LNCaP clone FGC (cell line): ENCODE measurements around the gene HOXA5.

Experiments used
- DNase-seq: peaks from one replicate; pipeline ENCODE4 v3.0.0-alpha.2; 2011; ENCODE audit warnings: low read depth
- H3K4me3 ChIP-seq: 2 replicates; pipeline ENCODE4 v1.5.1; 2011; ENCODE audit warnings: mild to moderate bottlenecking, low read depth, low read length, control low read depth
- TF ChIP-seq, protein P1 (sequence below): IDR thresholded peaks from 2 replicates; pipeline ENCODE4 v1.5.1; 2012; ENCODE audit warnings: mild to moderate bottlenecking; ENCODE audit not compliant: control insufficient read depth, insufficient read depth; ENCODE audit errors: extremely low read depth

Gene HOXA5

DNA sequence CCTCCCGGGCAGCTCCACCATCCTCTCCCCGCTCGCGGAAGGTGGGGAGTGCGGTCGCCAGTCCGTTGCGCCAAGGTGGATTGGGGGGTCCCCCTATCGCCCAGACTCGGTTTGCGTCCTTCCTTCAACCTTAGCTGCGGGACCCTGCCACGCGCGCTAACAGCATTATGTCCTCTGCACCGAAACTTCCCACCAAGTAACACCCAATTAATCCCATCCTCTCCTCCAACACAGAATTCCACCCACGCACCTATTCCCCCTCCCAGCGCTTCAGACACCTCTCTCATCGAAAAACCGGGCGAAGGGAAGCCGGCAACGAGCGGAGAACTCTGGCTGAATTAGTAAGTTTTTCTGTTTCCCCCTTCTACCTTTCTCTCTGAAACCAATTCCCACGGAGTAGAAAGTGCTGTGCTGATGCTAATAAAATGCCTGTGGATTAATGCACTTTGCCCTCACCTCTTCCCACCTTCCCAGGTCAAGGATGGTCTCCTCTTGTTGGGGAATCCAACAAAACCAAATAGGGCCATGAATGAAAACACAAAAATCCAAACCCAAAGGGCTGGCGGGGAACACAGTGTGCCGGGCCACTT, 8.0 kb upstream of the HOXA5 start:
- H3K4me3 ChIP-seq = peak overlapping the region; percentile 46
- TF ChIP-seq, protein P1, sequence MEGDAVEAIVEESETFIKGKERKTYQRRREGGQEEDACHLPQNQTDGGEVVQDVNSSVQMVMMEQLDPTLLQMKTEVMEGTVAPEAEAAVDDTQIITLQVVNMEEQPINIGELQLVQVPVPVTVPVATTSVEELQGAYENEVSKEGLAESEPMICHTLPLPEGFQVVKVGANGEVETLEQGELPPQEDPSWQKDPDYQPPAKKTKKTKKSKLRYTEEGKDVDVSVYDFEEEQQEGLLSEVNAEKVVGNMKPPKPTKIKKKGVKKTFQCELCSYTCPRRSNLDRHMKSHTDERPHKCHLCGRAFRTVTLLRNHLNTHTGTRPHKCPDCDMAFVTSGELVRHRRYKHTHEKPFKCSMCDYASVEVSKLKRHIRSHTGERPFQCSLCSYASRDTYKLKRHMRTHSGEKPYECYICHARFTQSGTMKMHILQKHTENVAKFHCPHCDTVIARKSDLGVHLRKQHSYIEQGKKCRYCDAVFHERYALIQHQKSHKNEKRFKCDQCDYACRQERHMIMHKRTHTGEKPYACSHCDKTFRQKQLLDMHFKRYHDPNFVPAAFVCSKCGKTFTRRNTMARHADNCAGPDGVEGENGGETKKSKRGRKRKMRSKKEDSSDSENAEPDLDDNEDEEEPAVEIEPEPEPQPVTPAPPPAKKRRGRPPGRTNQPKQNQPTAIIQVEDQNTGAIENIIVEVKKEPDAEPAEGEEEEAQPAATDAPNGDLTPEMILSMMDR = no peak
- DNase-seq = no peak

DNA sequence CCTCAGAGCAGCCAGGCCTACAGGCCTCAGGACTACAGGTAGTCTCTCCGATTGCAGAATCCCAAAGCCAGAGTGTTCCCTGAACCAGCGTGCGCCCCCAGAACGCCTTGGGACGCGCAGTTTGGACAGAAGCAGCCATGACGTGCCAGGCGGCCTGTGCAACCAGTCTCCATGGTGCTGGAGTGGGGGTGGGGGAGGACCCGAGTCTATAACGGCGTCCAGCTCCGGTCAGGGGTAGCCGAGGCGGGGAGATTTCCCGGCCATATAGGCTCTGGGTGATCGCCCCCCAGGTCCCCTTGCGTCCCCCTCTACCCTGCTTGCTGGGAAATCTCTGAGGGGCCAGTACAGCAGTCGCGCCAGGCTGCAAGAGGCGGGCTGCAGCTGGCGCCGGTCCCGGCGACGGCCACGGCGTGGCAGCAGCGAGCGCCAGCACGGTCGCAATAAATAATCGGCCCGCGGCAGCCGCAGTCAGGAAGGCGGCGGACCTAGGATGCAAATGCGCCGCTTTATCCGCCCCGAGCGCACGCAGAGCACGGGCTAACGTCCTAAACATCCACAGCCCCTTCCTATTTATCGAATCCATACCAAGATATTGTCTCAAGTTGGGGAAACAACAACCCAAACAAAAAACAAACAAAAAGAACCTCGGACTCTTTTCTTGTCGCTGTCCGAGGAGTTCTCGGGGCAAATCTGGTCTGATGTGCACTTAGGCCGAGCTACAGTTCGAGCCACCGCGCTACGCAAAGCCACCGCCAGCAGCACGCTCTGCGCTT, 7.3 kb upstream of the HOXA5 start:
- DNase-seq = no peak
- H3K4me3 ChIP-seq = peak overlapping the region; percentile 46
- TF ChIP-seq, protein P1 = peak; percentile 83

DNA sequence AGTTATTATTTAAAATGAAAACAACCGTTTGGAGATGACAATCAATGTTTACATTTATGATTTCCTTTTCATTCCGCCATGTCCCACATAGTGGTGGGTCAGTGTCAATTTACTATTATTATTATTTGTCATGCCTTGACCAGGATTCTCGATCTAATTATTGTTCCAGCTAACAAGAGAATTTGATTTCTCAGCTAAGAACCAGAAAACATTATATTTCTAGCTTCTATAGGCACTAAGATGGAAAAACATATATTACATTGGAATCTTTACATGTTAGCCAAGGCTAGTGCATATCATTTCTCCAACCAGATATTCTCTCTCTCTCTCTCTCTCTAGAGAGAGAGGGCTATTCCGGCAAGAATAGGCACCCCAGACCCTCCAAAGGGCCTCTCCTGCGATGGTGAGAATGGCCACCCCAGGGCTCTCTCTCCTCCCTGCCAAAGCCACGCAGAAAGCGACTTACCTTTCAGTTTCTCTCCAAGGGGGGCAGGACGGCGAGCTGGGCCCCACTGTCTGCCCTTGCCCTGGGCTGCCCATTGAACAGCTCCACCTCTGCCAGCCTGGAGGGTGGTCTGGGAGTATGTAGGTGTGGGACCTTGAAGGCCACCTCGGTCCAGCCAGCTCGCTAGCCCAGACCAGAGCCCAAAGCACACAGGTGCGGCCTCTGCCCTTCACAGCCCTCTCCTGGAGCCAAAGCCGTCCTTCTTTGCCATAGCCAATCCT, 6.5 kb upstream of the HOXA5 start:
- peak overlapping the region; percentile 46 for H3K4me3 ChIP-seq
- no peak for DNase-seq
- TF ChIP-seq, protein P1 = no peak

DNA sequence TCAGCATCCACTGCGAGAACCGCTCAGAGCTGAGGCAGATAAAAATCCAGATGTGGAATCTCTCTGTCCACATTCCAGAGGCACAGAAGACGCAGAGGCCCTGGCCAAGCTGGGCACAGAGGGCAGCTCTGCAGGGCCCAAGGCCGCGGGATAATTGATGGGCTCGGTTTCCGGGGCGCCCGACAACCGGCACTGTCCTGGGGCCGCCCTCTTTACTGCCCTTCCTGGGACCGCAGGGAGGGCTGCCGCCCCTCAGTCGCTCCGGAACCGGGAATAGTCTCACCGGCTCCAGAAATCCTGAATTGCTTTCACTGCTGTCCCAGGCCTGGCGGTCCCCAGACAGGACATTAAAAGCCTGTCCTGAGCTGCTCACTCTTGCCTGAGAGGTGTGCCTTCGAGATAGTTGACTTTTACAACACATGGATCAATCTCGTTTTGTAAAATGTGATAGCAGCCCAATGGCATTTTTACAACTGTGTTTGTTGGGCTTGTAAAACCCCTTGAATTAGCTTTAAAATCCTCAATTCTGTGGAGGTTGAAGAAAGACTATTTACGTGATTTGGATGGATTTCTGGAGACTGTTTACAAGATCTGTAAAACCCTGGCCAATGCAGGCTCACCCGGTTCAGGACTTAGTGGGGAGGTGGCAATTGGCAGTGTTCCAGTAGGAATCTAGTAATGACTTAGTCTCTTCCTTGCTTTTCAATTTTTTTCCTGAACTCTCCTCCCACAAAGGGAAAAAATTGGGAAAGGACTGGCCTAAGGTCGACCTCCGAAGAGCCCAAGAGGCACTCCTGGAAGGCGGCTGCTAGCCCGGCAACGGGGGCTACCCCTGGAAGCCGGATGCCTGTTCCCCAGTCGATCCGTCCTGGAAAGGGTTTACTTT, 5.5 kb upstream of the HOXA5 start:
- TF ChIP-seq, protein P1 = no peak
- H3K4me3 ChIP-seq = no peak overlapping the region
- no peak for DNase-seq

DNA sequence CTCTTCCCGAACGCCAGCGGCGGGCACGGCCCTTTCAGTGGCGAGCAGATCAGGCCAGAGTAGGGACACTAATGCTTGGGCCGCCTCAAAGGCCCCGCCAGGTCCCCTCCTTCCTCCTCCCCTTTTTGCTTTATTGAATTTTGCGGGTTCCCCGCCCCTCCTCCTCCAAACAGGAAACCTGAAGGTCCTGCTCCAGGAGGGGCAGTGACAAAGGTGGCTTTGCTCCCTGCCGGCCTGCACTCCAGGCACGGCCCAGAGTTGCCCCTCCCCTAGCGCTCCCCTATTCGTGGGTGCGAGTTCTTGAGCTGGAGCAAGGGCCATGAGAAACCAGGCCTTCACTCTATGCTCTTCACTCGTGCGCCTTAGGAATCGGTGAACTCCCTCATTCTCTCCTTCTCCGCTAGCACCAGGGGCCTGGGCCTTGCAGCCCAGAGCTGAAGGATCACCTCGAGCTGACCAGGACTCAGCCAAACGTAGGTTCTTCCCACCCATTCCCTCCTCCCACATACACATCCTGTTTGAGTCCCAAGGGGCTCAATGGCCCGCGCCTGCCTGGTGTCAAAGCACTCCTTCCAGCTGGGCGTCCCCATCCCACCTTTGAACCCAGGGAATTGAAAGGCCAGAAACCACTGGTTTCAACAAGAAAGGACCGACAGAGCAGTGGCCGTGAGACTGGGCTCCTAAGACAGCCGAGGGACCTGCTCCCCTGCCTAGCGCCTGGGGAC, 4.7 kb upstream of the HOXA5 start:
- TF ChIP-seq, protein P1 = no peak
- DNase-seq = no peak
- H3K4me3 ChIP-seq = no peak overlapping the region
